Glomerular endothelial cell (primary cell): ENCODE data around the gene COX15. TPM values are rescaled to one million over a fixed set of nuclear protein-coding genes. Genes with fewer than 3 reads are reported as not detected.

Source experiments
- total RNA-seq: library from RNA; depleted of rRNA; stranded (reverse); fragments of >200 nt; gene quantifications from 2 replicates; pipeline ENCODE4 v1.2.3, GENCODE V29; 2015

Gene COX15
- total RNA-seq, 1 donor from 2014 or later: 20.3 TPM

Other genes with a start within 250 kb of the COX15 start
- gene NKX2-3, start 199.2 kb downstream of the COX15 start, total RNA-seq: not detected in 2 replicates
- 14.8 and 16.2 TPM in 2 replicates for gene SLC25A28, start 111.7 kb downstream of the COX15 start, total RNA-seq
- gene ENTPD7, start 72.6 kb downstream of the COX15 start, total RNA-seq: 15.4 and 20.7 TPM in 2 replicates
- gene CUTC, start 107 bp upstream of the COX15 start, total RNA-seq: 10.2 and 13.1 TPM in 2 replicates
- 0.10 and 0.70 TPM in 2 replicates for gene ABCC2, start 50.5 kb upstream of the COX15 start, total RNA-seq